ENCODE data around the gene KRT39.

DNA sequence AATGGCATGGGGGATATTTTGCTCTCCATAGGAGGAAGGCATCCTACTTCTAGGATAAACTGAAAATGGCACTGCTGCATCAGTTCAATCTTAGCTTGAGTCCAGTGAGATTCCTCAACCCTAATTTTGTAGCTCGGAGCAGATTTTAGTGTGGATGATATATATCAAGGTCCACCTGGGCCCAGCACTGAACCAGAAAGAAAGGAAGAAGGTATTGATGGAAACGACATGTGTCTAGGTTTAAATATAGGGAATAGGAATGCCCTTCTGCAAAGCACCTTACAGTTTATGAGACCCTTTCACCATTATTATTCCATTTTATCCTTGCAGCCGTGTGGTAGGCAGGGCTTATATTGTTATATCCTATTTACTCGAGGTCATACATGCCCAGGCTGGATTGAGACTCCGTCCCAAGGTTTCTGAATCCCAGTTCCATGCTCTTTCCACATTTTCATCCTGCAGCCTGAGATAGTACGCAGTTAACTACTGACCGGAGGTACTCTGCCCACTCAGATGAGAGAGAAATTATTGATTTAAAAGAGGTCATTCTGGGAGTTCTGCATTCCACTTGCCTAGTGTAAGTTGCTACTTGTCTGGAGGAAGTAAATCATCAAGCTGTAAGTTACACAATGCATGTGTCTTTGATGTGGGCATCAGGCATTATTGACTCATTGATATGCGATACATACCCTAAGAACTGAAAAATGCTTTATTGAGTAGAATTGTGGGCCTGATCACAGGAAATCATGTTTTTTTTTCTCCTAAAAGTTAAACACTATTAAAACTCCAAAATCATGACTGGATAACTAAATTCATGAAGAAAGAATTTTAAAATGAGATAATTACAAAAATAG, 10.1 kb downstream of the KRT39 start:
- TF ChIP-seq, protein P1, sequence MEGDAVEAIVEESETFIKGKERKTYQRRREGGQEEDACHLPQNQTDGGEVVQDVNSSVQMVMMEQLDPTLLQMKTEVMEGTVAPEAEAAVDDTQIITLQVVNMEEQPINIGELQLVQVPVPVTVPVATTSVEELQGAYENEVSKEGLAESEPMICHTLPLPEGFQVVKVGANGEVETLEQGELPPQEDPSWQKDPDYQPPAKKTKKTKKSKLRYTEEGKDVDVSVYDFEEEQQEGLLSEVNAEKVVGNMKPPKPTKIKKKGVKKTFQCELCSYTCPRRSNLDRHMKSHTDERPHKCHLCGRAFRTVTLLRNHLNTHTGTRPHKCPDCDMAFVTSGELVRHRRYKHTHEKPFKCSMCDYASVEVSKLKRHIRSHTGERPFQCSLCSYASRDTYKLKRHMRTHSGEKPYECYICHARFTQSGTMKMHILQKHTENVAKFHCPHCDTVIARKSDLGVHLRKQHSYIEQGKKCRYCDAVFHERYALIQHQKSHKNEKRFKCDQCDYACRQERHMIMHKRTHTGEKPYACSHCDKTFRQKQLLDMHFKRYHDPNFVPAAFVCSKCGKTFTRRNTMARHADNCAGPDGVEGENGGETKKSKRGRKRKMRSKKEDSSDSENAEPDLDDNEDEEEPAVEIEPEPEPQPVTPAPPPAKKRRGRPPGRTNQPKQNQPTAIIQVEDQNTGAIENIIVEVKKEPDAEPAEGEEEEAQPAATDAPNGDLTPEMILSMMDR (IDR thresholded peaks at IDR 0.05; ENCODE audit: low read depth, low read length, missing input control): no peak
- TF ChIP-seq REST (IDR thresholded peaks at IDR 0.05) (no peak), GABPA (IDR thresholded peaks at IDR 0.05 in 1 of 2, conservative IDR thresholded peaks at IDR 0.05 in 1 of 2) (no peak), MAX (IDR thresholded peaks at IDR 0.05) (no peak), ATF3 (IDR thresholded peaks at IDR 0.05) (no peak), TAF1 (conservative IDR thresholded peaks at IDR 0.05) (no peak), NR2F2 (IDR thresholded peaks at IDR 0.05) (no peak), YY1 (IDR thresholded peaks at IDR 0.05) (no peak), EGR1 (IDR thresholded peaks at IDR 0.05; ENCODE audit: low read depth in 2 of 2) (no peak), RAD21 (IDR thresholded peaks at IDR 0.05) (no peak), JUND (IDR thresholded peaks at IDR 0.05) (no peak), SP1 (IDR thresholded peaks at IDR 0.05) (no peak)
- TF ChIP-seq, protein P2, sequence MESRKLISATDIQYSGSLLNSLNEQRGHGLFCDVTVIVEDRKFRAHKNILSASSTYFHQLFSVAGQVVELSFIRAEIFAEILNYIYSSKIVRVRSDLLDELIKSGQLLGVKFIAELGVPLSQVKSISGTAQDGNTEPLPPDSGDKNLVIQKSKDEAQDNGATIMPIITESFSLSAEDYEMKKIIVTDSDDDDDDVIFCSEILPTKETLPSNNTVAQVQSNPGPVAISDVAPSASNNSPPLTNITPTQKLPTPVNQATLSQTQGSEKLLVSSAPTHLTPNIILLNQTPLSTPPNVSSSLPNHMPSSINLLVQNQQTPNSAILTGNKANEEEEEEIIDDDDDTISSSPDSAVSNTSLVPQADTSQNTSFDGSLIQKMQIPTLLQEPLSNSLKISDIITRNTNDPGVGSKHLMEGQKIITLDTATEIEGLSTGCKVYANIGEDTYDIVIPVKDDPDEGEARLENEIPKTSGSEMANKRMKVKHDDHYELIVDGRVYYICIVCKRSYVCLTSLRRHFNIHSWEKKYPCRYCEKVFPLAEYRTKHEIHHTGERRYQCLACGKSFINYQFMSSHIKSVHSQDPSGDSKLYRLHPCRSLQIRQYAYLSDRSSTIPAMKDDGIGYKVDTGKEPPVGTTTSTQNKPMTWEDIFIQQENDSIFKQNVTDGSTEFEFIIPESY (IDR thresholded peaks at IDR 0.05): no peak
